Rectal smooth muscle tissue (tissue), 1 donor: ENCODE data around the gene WNK2.
"Not testable (repeated sequence)": the region's sequence is repeated elsewhere in the genome, so short reads cannot be mapped to it uniquely, and the experiment has no call there.

Experiments used
- H3K27ac ChIP-seq: one replicate; pipeline ENCODE4 v1.7.0; 2013; ENCODE audit warnings: low read depth, low read length, inconsistent platforms
- H3K27me3 ChIP-seq: one replicate; pipeline ENCODE4 v1.7.0; 2013; ENCODE audit warnings: low read length; ENCODE audit not compliant: control insufficient read depth, insufficient read depth
- H3K36me3 ChIP-seq: one replicate; pipeline ENCODE4 v1.7.0; 2013; ENCODE audit warnings: low read length; ENCODE audit not compliant: control insufficient read depth, insufficient read depth
- H3K4me1 ChIP-seq: one replicate; pipeline ENCODE4 v1.7.0; 2013; ENCODE audit warnings: low read length; ENCODE audit not compliant: control insufficient read depth, insufficient read depth
- H3K4me3 ChIP-seq: one replicate; pipeline ENCODE4 v1.7.0; 2013; ENCODE audit warnings: low read length
- H3K9ac ChIP-seq: one replicate; pipeline ENCODE4 v1.7.0; 2013; ENCODE audit warnings: low read length

WNK2 gene

DNA sequence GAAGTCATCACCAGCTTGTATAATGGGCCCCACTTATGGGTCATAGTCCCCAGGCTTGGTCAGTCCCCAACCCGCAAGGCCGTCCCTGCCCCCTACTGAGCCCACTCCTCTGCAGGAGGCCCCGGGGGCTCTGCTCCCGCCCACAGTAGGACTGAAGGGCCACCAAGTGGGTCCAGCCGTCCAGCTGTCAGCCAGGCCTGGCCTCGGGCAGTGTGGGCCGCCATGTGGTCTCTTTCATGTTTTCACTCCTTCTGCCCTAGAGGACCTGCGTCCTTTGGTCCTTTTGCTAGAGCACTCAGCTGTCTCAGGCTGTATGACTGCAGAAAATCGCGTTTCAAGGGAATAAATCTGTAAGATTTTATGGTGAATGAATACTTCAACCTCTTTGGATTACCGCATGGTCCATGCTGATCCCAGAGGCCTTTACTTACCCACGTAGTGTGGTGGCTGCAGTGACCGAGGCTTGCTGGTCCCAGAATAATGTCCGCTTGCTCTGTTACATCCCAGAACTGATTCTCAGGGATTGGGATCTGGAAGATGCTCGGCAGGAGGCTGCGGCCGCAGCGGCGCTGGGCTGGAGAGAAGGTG, 161.8 kb downstream of the WNK2 start:
- no peaks in the 10 kb centered on the region for H3K36me3 ChIP-seq
- H3K27me3 ChIP-seq = no peaks in the 10 kb centered on the region
- no peak overlapping the region for H3K9ac ChIP-seq
- no peak overlapping the region for H3K27ac ChIP-seq
- no peaks in the 10 kb centered on the region for H3K4me1 ChIP-seq
- peak overlapping the region; percentile 52 for H3K4me3 ChIP-seq

- Histone ChIP-seq H3K27me3 (no peaks in the 10 kb centered on the region), H3K4me1 (no peaks in the 10 kb centered on the region), H3K36me3 (no peaks in the 10 kb centered on the region), H3K27ac (no peak overlapping the region), H3K4me3 (peak overlapping the region; percentile 52), H3K9ac (no peak overlapping the region)
These were observed 162.5 kb downstream of the WNK2 start for GRCh38 chr9:93346231-93347112.

DNA sequence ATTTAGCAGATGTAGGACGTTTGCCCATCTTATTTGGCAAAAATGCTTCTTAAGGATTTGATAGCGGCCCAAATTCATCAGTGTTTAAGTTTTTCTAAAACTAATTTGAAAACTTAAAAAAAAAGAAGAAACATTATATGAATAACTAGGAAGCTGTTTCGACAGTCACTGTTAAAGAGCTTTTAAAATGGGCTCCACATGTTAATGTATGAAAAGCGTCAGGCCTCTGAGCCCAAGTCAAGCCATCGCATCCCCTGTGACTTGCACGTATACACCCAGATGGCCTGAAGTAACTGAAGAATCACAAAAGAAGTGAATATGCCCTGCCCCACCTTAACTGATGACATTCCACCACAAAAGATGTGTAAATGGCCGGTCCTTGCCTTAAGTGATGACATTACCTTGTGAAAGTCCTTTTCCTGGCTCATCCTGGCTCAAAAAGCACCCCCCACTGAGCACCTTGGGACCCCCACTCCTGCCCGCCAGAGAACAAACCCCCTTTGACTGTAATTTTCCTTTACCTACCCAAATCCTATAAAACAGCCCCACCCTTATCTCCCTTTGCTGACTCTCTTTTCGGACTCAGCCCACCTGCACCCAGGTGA, 163.5 kb downstream of the WNK2 start:
- not testable (repeated sequence) for H3K9ac ChIP-seq, H3K4me1 ChIP-seq, H3K27ac ChIP-seq, H3K36me3 ChIP-seq, H3K4me3 ChIP-seq, H3K27me3 ChIP-seq

GRCh38 chr9:93353413-93354310, 169.7 kb downstream of the WNK2 start:
- not testable (repeated sequence) for H3K27me3 ChIP-seq, H3K4me3 ChIP-seq, H3K4me1 ChIP-seq, H3K27ac ChIP-seq, H3K9ac ChIP-seq, H3K36me3 ChIP-seq

GRCh38 chr9:93354451-93354850, 170.5 kb downstream of the WNK2 start:
- Histone ChIP-seq H3K4me3 (no peak overlapping the region), H3K9ac (no peak overlapping the region), H3K36me3 (no peaks in the 10 kb centered on the region), H3K4me1 (no peaks in the 10 kb centered on the region), H3K27me3 (no peaks in the 10 kb centered on the region), H3K27ac (no peak overlapping the region)

- H3K36me3 ChIP-seq = no peaks in the 10 kb centered on the region
- no peaks in the 10 kb centered on the region for H3K4me1 ChIP-seq
- H3K4me3 ChIP-seq = no peak overlapping the region
- H3K27ac ChIP-seq = no peak overlapping the region
- H3K9ac ChIP-seq = no peak overlapping the region
- no peaks in the 10 kb centered on the region for H3K27me3 ChIP-seq
These were observed 171.9 kb downstream of the WNK2 start for GRCh38 chr9:93355827-93356226.

GRCh38 chr9:93357649-93358048, 173.7 kb downstream of the WNK2 start:
- no peak overlapping the region for H3K27ac ChIP-seq
- no peaks in the 10 kb centered on the region for H3K36me3 ChIP-seq
- no peaks in the 10 kb centered on the region for H3K27me3 ChIP-seq
- H3K9ac ChIP-seq = no peak overlapping the region
- no peak overlapping the region for H3K4me3 ChIP-seq
- no peaks in the 10 kb centered on the region for H3K4me1 ChIP-seq

- not testable (repeated sequence) for H3K4me1 ChIP-seq, H3K4me3 ChIP-seq, H3K9ac ChIP-seq, H3K27ac ChIP-seq, H3K27me3 ChIP-seq, H3K36me3 ChIP-seq
These were observed 176.0 kb downstream of the WNK2 start for GRCh38 chr9:93359907-93360306.

DNA sequence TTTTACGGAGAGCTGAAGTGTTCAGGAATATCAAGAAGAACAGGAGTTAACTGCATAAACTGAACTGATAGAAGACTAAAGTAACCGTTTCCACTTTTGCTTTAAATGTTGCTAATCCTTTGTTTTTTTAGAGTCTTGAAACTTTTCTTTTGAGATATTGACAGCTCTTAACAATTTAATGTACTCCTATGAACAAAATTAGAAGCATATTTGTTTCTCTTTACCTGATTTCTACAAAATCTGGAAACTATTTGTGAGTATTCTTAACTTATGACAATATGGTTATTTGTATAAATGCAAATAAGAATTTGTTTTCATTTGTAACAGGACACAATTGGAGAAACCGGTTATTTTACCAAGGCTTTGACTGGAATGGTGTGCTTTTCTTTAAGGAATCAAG, 178.1 kb downstream of the WNK2 start:
- Histone ChIP-seq H3K4me3 (no peak overlapping the region), H3K36me3 (no peaks in the 10 kb centered on the region), H3K9ac (no peak overlapping the region), H3K4me1 (no peaks in the 10 kb centered on the region), H3K27me3 (no peaks in the 10 kb centered on the region), H3K27ac (no peak overlapping the region)

DNA sequence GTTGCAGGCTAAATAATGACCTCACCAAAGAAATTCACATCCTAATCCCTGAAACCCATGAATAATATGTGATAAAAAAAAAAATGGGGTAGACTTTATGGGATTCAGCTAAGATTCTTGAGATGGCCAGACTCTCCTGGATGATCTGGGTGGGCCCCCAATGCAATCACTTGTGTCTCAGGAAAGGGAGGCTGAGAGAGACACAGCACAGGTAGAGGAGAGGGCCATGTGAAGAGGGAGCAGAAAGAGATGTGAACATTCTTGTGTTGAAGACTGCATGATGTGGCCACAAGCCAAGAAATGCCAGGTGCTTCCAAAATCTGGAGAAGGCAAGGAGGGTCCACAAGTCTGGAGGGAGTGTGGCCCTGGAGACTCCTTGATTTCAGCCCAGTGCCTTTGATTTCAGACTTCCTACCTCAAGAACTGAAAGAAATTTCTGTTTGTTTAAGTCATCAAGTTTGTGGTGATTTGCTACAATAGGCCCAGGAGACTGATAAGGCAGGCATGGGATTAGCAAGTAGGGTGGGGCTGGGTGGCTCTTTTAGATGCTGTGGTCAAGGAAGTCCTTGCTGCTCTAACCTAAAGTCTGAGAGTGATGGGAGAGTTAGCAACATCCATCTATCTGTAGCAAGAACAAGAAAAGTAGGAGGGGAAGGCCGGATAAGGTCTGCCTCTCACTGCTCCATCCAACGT, 180.9 kb downstream of the WNK2 start:
- Histone ChIP-seq H3K36me3 (no peaks in the 10 kb centered on the region), H3K9ac (no peak overlapping the region), H3K27me3 (no peaks in the 10 kb centered on the region)

GRCh38 chr9:93365427-93366118, 181.6 kb downstream of the WNK2 start:
- Histone ChIP-seq H3K4me1 (no peaks in the 10 kb centered on the region), H3K36me3 (no peaks in the 10 kb centered on the region), H3K4me3 (no peak overlapping the region), H3K27ac (no peak overlapping the region), H3K27me3 (no peaks in the 10 kb centered on the region), H3K9ac (no peak overlapping the region)

More for the DNA sequence above, 180.9 kb downstream of the WNK2 start:
- H3K4me3 ChIP-seq = no peak overlapping the region
- H3K4me1 ChIP-seq = no peaks in the 10 kb centered on the region
- no peak overlapping the region for H3K27ac ChIP-seq
